Left ventricle myocardium inferior (tissue), 1 donor: ENCODE data around the gene MIGA2. TPM values are rescaled to one million over a fixed set of nuclear protein-coding genes. Genes with fewer than 3 reads are reported as not detected.
A peak's percentile ranks its signal among the peaks of the same experiment; 100 is the strongest.
"Not testable (repeated sequence)": the region's sequence is repeated elsewhere in the genome, so short reads cannot be mapped to it uniquely, and the experiment has no call there.

Source experiments
- DNase-seq: peaks from one replicate; pipeline ENCODE4 v3.0.0-alpha.2; 2020
- H3K27ac ChIP-seq: fragments of 200-600 bp; replicated peaks from 2 replicates; pipeline ENCODE4 v1.8.0; 2021
- H3K27me3 ChIP-seq: fragments of 200-600 bp; 2 replicates; pipeline ENCODE4 v1.8.0; 2021; ENCODE audit warnings: low read depth
- H3K36me3 ChIP-seq: fragments of 200-600 bp; 2 replicates; pipeline ENCODE4 v1.8.0; 2021
- H3K4me1 ChIP-seq: fragments of 200-600 bp; 2 replicates; pipeline ENCODE4 v1.8.0; 2021
- H3K4me3 ChIP-seq: fragments of 200-600 bp; 2 replicates; pipeline ENCODE4 v1.8.0; 2021; ENCODE audit warnings: mild to moderate bottlenecking, moderate library complexity
- H3K9me3 ChIP-seq: fragments of 200-600 bp; replicated peaks from 2 replicates; pipeline ENCODE4 v1.8.0; 2021
- intact Hi-C: fragments of 100-400 bp; cut with micrococcal nuclease; formaldehyde crosslinking; loops from one replicate; pipeline ENCODE4 v1.11.0; 2022
- total RNA-seq: library from RNA; stranded (reverse); fragmentation: NEBNext Ultra II Directional; extraction: Animal tissue kit (Norgen Biotek cat#: 25700); gene quantifications from one replicate; pipeline ENCODE4 v1.2.1, GENCODE V29; 2021
- TF ChIP-seq, protein P1 (sequence below): fragments of 200-600 bp; IDR thresholded peaks from 2 replicates; pipeline ENCODE4 v1.8.0; 2021; ENCODE audit warnings: antibody characterized with exemption, mild to moderate bottlenecking, borderline replicate concordance
- donor health status: DM: no; HTN: yes; CAD: no; lungs with severe emphysema.

Gene MIGA2
- total RNA-seq, 1 donor from 2014 or later = 35.6 TPM

DNA sequence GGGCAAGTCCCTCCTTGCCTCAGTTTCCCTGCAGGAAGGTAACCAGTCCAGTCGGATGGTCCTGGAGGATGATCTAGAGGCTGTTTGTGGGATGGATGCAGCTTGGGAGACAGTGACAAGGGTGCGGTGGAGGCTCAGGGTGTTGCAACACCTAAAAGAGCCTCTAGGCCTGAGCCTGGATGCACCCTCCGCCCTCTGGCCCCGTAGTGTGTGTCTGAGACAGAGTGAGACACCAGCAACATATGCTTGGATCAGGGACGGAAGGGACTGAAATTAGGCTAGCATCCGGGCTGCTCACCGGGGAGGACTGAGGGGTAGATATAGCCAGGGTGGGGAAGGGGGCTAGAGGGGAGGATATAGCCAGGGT is 73.1 kb downstream of the MIGA2 start:
- intact Hi-C loops = no loop called here
- DNase-seq = no peak

DNA sequence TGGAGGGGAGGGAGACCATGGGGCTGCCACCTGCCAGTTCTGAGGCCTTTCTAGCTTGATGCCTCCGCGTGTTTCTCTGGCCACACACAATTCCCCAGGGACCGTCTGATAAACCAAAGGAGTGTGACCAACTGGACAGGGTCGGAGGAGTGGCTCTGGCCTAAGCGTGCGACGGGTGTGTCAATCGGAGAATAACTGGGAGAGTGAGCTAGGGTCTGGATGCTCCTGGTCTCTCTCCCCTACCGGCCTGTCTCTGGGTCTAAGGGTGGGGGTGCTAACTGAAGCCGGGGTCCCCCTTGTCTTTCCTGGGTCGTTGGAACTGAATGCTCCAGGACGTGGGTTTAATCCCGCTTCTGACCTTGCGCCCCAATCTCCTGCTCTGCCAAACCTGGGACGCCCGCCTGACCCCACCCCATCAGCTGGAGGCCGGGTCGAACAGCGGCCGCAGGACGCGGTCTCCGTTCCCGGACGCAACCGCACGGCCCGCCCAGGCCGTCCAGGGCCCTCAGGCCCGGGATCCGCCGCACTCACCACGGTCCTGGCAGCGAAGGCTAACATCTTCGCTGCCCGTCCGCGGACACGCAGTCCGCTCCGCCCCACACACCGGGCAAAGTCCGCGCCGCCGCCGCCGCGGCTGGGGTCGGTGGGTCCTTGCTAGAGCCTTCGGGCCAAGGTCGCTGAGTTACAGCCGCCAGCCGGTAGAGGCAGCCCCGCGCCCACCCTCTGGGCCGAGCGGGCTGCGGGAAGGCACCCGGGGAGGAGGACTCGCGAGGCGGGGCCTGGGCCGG is 73.7 kb downstream of the MIGA2 start:
- no peak for DNase-seq
- intact Hi-C loops = no loop called here
- H3K9me3 ChIP-seq = no peaks in the 10 kb centered on the region
- H3K4me1 ChIP-seq = peaks cover 58% of the 10 kb centered on the region
- TF ChIP-seq, protein P1, sequence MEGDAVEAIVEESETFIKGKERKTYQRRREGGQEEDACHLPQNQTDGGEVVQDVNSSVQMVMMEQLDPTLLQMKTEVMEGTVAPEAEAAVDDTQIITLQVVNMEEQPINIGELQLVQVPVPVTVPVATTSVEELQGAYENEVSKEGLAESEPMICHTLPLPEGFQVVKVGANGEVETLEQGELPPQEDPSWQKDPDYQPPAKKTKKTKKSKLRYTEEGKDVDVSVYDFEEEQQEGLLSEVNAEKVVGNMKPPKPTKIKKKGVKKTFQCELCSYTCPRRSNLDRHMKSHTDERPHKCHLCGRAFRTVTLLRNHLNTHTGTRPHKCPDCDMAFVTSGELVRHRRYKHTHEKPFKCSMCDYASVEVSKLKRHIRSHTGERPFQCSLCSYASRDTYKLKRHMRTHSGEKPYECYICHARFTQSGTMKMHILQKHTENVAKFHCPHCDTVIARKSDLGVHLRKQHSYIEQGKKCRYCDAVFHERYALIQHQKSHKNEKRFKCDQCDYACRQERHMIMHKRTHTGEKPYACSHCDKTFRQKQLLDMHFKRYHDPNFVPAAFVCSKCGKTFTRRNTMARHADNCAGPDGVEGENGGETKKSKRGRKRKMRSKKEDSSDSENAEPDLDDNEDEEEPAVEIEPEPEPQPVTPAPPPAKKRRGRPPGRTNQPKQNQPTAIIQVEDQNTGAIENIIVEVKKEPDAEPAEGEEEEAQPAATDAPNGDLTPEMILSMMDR = no peak
- peak overlapping the region; percentile 99 for H3K27ac ChIP-seq
- peaks cover 19% of the 10 kb centered on the region for H3K36me3 ChIP-seq
- H3K27me3 ChIP-seq = no peaks in the 10 kb centered on the region
- peak overlapping the region; percentile 89 for H3K4me3 ChIP-seq

More for the DNA sequence above, 73.1 kb downstream of the MIGA2 start:
- TF ChIP-seq, protein P1 = no peak
- H3K4me3 ChIP-seq = peak overlapping the region; percentile 89
- H3K27me3 ChIP-seq = no peaks in the 10 kb centered on the region
- H3K4me1 ChIP-seq = peaks cover 52% of the 10 kb centered on the region
- H3K36me3 ChIP-seq = peaks cover 19% of the 10 kb centered on the region
- H3K9me3 ChIP-seq = no peaks in the 10 kb centered on the region
- H3K27ac ChIP-seq = peak overlapping the region; percentile 99

DNA sequence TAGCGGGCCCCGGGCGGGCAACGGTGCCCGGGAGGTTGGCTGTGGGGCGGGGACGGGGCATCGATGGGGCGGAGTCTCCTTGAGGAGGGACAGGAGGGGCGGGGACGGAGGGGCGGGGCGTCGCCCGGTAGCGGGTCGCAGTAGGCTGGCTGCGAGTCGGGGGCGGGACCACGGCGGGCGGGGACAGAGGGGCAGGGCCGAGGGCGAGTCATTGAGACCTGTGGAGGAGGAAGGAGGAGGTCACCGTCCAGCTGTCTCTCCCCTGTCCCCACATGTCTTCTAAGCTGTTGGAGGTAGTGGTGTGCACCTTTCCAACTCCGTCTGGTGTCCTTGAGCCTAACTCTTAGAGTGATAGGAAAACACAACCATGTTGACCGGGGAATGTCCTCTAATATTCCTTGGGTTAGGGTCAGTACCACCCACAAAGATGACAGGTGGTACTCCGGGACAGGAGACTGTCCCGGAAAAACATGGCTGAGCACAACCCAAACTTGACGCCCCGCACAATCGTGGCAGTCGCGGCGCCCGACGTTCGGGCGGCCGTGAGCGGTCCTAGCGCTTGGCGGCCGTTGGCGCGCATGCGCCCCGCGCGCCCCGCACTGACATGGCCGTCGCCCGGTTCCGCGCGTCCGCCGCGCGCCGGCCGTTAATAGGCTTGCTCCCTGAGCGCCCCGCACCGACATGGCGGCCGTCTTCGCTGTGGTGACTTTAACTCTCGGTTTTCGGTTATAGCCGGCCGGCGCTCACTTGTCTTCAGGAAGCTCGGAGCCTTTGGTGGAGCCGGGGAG is 74.5 kb downstream of the MIGA2 start, which contains the start of the genes CRAT and PTPA:
TSS of gene CRAT (minus strand) at position 54 of the 788 bp plus-strand sequence. CDS start 284 bp downstream, outside the sequence.
TSS of gene PTPA (plus strand) at position 676 of the 788 bp plus-strand sequence. CDS start 186 bp downstream, outside the sequence.
- TF ChIP-seq, protein P1 = no peak
- H3K27me3 ChIP-seq = no peaks in the 10 kb centered on the region
- H3K4me1 ChIP-seq = peaks cover 64% of the 10 kb centered on the region
- DNase-seq = peak; percentile 99
- intact Hi-C loops = no loop called here
- peaks cover 19% of the 10 kb centered on the region for H3K36me3 ChIP-seq
- H3K27ac ChIP-seq = peak within 1 kb of the TSS; percentile 99
- H3K4me3 ChIP-seq = peak within 1 kb of the TSS; percentile 89
- no peaks in the 10 kb centered on the region for H3K9me3 ChIP-seq

DNA sequence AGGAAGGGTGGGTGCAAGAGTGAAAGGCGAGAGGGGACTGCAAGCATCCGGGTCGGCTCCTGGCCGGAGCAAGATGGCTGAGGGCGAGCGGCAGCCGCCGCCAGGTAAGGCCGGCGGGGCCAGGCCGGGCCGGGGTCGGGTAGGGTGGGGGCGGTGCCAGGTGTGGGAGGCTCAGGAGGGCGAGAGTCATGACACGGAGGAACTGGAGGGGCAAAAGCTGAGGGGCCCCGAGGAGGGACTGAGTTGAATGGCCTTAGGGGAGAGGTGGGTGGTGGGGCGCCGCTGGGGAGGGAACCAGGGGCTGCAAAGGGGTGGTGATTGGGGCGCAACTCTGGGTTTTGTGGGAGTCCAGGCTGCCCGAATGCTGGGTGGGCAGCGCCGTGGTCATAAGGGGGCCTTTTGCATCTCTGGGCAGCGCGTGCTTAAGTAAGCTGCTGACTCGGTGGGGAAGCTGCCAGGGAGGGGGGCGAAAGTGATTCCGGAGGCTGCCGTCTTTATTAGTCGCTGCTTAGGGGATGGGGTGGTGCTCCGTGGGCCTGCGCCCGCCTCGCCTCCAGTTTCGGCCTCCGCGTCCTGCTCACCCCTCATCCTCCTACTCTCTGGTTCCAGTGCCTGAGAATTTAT is 75.2 kb downstream of the MIGA2 start:
- H3K27me3 ChIP-seq = no peaks in the 10 kb centered on the region
- intact Hi-C loops = no loop called here
- H3K36me3 ChIP-seq = peaks cover 13% of the 10 kb centered on the region
- TF ChIP-seq, protein P1 = no peak
- H3K4me3 ChIP-seq = peak overlapping the region; percentile 89
- H3K27ac ChIP-seq = peak overlapping the region; percentile 99
- no peaks in the 10 kb centered on the region for H3K9me3 ChIP-seq
- DNase-seq = no peak
- H3K4me1 ChIP-seq = peaks cover 64% of the 10 kb centered on the region

DNA sequence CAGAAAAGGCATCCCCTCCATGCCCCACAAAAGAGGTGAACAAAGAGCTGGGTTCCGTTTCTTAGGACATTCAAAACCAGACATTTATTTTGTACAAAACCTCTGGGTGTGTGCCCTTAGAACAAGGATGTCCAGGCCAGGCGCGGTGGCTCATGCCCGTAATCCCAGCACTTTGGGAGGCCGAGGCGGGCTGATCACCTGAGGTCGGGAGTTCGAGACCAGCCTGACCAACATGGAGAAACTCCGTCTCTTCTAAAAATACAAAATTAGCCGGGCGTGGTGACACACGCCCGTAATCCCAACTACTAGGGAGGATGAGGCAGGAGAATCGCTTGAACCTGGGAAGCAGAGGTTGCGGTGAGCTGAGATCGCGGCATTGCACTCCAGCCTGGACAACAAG is 76.1 kb downstream of the MIGA2 start:
- H3K27me3 ChIP-seq, DNase-seq, H3K9me3 ChIP-seq, intact Hi-C loops, H3K36me3 ChIP-seq, H3K27ac ChIP-seq: not testable (repeated sequence)
- H3K4me1 ChIP-seq = peaks cover 64% of the 10 kb centered on the region
- H3K4me3 ChIP-seq = peak overlapping the region; percentile 89
